PC-9 (cell line): ENCODE data around the gene KCNJ8. TPM values are rescaled to one million over a fixed set of nuclear protein-coding genes. Genes with fewer than 3 reads are reported as not detected.
A peak's percentile ranks its signal among the peaks of the same experiment; 100 is the strongest.

Experiments used
- Bru-seq: library from RNA; stranded (reverse); fragments of 400-500 nt; gene quantifications from one replicate; lab custom pipeline; 2021; lab: Mats Ljungman, UMichigan
- BruChase-seq, 2 experiments: library from RNA; stranded (reverse); fragments of 400-500 nt; gene quantifications; one replicate each; lab custom pipeline; 2021; lab: Mats Ljungman, UMichigan
- BruUV-seq: library from RNA; stranded (reverse); fragments of 400-500 nt; replicated peaks from 2 replicates; lab custom pipeline; 2021; lab: Mats Ljungman, UMichigan
- CTCF ChIA-PET: fragments of 300-600 bp; sonication (Branson Sonifier 250); formaldehyde crosslinking; loops from one replicate; lab custom pipeline; 2022; ENCODE audit warnings: antibody characterized with exemption; lab: Charles Lee
- POLR2A ChIA-PET: fragments of 300-600 bp; sonication (Branson Sonifier 250); formaldehyde crosslinking; loops from one replicate; lab custom pipeline; 2022; ENCODE audit warnings: antibody characterized with exemption; ENCODE audit not compliant: unreplicated experiment; lab: Charles Lee
- DNase-seq, 2 experiments: peaks; one replicate each; pipeline versions ENCODE4 v3.0.0 to v3.0.0-alpha.2; 2015 to 2022; ENCODE audit warnings: mixed read lengths in 1 of 2
- H2AFZ ChIP-seq: fragments of 200-600 bp; sonication (generic); 2 replicates; pipeline ENCODE4 v1.8.1; 2017; ENCODE audit warnings: antibody characterized with exemption
- H3F3A ChIP-seq: fragments of 200-600 bp; sonication (generic); 2 replicates; pipeline ENCODE4 v1.8.1; 2017; ENCODE audit warnings: antibody characterized with exemption, mild to moderate bottlenecking, low read depth; ENCODE audit not compliant: insufficient read depth
- H3K27ac ChIP-seq: fragments of 200-600 bp; sonication (generic); 2 replicates; pipeline ENCODE4 v1.6.1; 2016; ENCODE audit warnings: mixed run types
- H3K27me3 ChIP-seq: fragments of 200-600 bp; sonication (generic); 2 replicates; pipeline ENCODE4 v1.6.1; 2016; ENCODE audit warnings: low read depth, mixed run types; ENCODE audit not compliant: insufficient read depth
- H3K36me3 ChIP-seq: fragments of 200-600 bp; sonication (generic); 2 replicates; pipeline ENCODE4 v1.6.1; 2016; ENCODE audit warnings: low read depth, mixed run types
- H3K4me1 ChIP-seq: fragments of 200-600 bp; sonication (generic); replicated peaks from 2 replicates; pipeline ENCODE4 v1.6.1; 2016; ENCODE audit warnings: mixed run types; ENCODE audit not compliant: insufficient read depth
- H3K4me2 ChIP-seq: fragments of 200-600 bp; sonication (generic); 2 replicates; pipeline ENCODE4 v1.6.1; 2017; ENCODE audit warnings: mixed run types
- H3K4me3 ChIP-seq: fragments of 200-600 bp; sonication (generic); 2 replicates; pipeline ENCODE4 v1.6.1; 2016; ENCODE audit warnings: mixed run types
- H3K79me2 ChIP-seq: fragments of 200-600 bp; sonication (generic); 2 replicates; pipeline ENCODE4 v1.6.1; 2017; ENCODE audit warnings: low read depth, mixed run types
- H3K9me2 ChIP-seq: fragments of 200-600 bp; sonication (generic); 2 replicates; pipeline ENCODE4 v1.8.1; 2017; ENCODE audit warnings: mild to moderate bottlenecking; ENCODE audit not compliant: insufficient read depth
- H3K9me3 ChIP-seq: fragments of 200-600 bp; sonication (generic); 2 replicates; pipeline ENCODE4 v1.8.1; 2016; ENCODE audit warnings: low read depth; ENCODE audit not compliant: insufficient read depth
- H4K20me1 ChIP-seq: fragments of 200-600 bp; sonication (generic); 2 replicates; pipeline ENCODE4 v1.8.1; 2017; ENCODE audit not compliant: insufficient read depth
- CTCF ChIP-seq: fragments of 200-600 bp; sonication (generic); conservative IDR thresholded peaks from 2 replicates; pipeline ENCODE4 v1.6.1; 2017; ENCODE audit warnings: mixed run types, antibody characterized with exemption, mild to moderate bottlenecking, moderate library complexity
- EZH2 ChIP-seq: fragments of 200-600 bp; sonication (generic); IDR thresholded peaks from 2 replicates; pipeline ENCODE4 v1.8.0; 2017; ENCODE audit warnings: antibody characterized with exemption, low read depth
- intact Hi-C: fragments of 100-400 bp; cut with micrococcal nuclease; formaldehyde crosslinking; loops from one replicate; pipeline ENCODE4 v1.10.0; 2022; ENCODE audit not compliant: unreplicated experiment
- long read RNA-seq: library from polyadenylated mRNA; stranded (forward); transcript quantifications from one replicate; pipeline ENCODE4 v2.0.0, GENCODE V29; 2022
- total RNA-seq: library from RNA; stranded (reverse); gene quantifications from 2 replicates; pipeline ENCODE4 v1.2.3, GENCODE V29; 2021

KCNJ8 gene
- total RNA-seq, result not detected in 2 replicates
- not detected for Bru-seq, nascent RNA
- percentile 6 among the genes with signal in this experiment for BruChase-seq, experiment 1, labeled RNA remaining after a 2-hour chase
- BruChase-seq, experiment 2, labeled RNA remaining after a 6-hour chase, result not detected
- long read RNA-seq, result 0 reads

GRCh38 chr12:21774358-21775132, at the start of gene KCNJ8:
Gene KCNJ8 (minus strand): TSS chr12:21774706. CDS start chr12:21773616, 1,090 bp downstream.
- ChIA-PET POLR2A (no interaction called here), CTCF (no interaction called here)
- no peak for DNase-seq
- no peak for TF ChIP-seq EZH2
- TF ChIP-seq CTCF, result no peak
- Histone ChIP-seq H3F3A (no peaks in the 10 kb centered on the region), H3K4me2 (no peak within 1 kb of the TSS), H3K9me2 (no peaks in the 10 kb centered on the region), H2AFZ (no peak within 1 kb of the TSS), H3K4me1 (no peaks in the 10 kb centered on the region), H4K20me1 (no peaks in the 10 kb centered on the region), H3K79me2 (no peaks in the 10 kb centered on the region), H3K36me3 (no peaks in the 10 kb centered on the region), H3K9me3 (no peaks in the 10 kb centered on the region), H3K27ac (no peak within 1 kb of the TSS), H3K4me3 (no peak within 1 kb of the TSS), H3K27me3 (no peaks in the 10 kb centered on the region)
- intact Hi-C loops, result no loop called here
- no TSS peak for BruUV-seq

GRCh38 chr12:21823581-21823980, 49.1 kb upstream of the KCNJ8 start:
- H3K4me1 ChIP-seq, result no peaks in the 10 kb centered on the region
- CTCF ChIA-PET, result no interaction called here

GRCh38 chr12:21819678-21820077, 45.2 kb upstream of the KCNJ8 start:
- no peak overlapping the region for H2AFZ ChIP-seq
- no peak overlapping the region for H3K4me2 ChIP-seq
- no peak for DNase-seq
- H3K27me3 ChIP-seq, result no peaks in the 10 kb centered on the region
- H4K20me1 ChIP-seq, result no peaks in the 10 kb centered on the region
- POLR2A ChIA-PET, result no interaction called here
- no peaks in the 10 kb centered on the region for H3F3A ChIP-seq
- TF ChIP-seq CTCF (no peak), EZH2 (no peak)
- H3K4me3 ChIP-seq, result no peak overlapping the region
- no peaks in the 10 kb centered on the region for H3K79me2 ChIP-seq
- no peak overlapping the region for H3K27ac ChIP-seq
- no peaks in the 10 kb centered on the region for H3K9me3 ChIP-seq
- CTCF ChIA-PET, result no interaction called here
- H3K4me1 ChIP-seq, result no peaks in the 10 kb centered on the region
- intact Hi-C loops, result no loop called here
- no peaks in the 10 kb centered on the region for H3K36me3 ChIP-seq
- no peaks in the 10 kb centered on the region for H3K9me2 ChIP-seq
- no TSS peak for BruUV-seq

More at GRCh38 chr12:21823581-21823980, 49.1 kb upstream of the KCNJ8 start:
- Histone ChIP-seq H2AFZ (no peak overlapping the region), H4K20me1 (no peaks in the 10 kb centered on the region), H3K79me2 (no peaks in the 10 kb centered on the region), H3F3A (no peaks in the 10 kb centered on the region), H3K4me3 (no peak overlapping the region), H3K36me3 (no peaks in the 10 kb centered on the region), H3K9me2 (no peaks in the 10 kb centered on the region), H3K9me3 (no peaks in the 10 kb centered on the region), H3K27ac (no peak overlapping the region), H3K27me3 (no peaks in the 10 kb centered on the region), H3K4me2 (no peak overlapping the region)
- intact Hi-C loops, result no loop called here
- POLR2A ChIA-PET, result interaction anchor here (0.6 kb wide), 1 partner anchor 150 kb away, joined by 6 read pairs; no protein-coding TSS in a partner anchor
- no peak for DNase-seq
- no peak for TF ChIP-seq EZH2
- no peak for TF ChIP-seq CTCF
- no TSS peak for BruUV-seq
